H9 (cell line): Measurements from ENCODE around the gene HNRNPK. TPM values are rescaled to one million over a fixed set of nuclear protein-coding genes. Genes with fewer than 3 reads are reported as not detected.

Experiments used
- DNase-seq: peaks from one replicate; pipeline ENCODE4 v3.0.0-alpha.2; 2017
- H2AFZ ChIP-seq: one replicate; pipeline ENCODE4 v1.6.1; 2013; ENCODE audit warnings: mild to moderate bottlenecking, low read length, control low read depth, moderate library complexity
- H2AK5ac ChIP-seq: 2 replicates; pipeline ENCODE4 v1.6.1; 2013; ENCODE audit warnings: low read length, control low read depth, mixed read lengths; ENCODE audit not compliant: insufficient read length
- H2BK120ac ChIP-seq: one replicate; pipeline ENCODE4 v1.6.1; 2013; ENCODE audit warnings: low read depth, mild to moderate bottlenecking, low read length, control low read depth, inconsistent platforms; ENCODE audit not compliant: poor library complexity, severe bottlenecking
- H2BK12ac ChIP-seq: 2 replicates; pipeline ENCODE4 v1.6.1; 2013; ENCODE audit warnings: low read length, control low read depth, mixed read lengths, low read depth; ENCODE audit not compliant: insufficient read length
- H2BK15ac ChIP-seq: 2 replicates; pipeline ENCODE4 v1.6.1; 2013; ENCODE audit warnings: low read depth, low read length, control low read depth
- H2BK20ac ChIP-seq: one replicate; pipeline ENCODE4 v1.6.1; 2013; ENCODE audit warnings: low read depth, mild to moderate bottlenecking, low read length, control low read depth, inconsistent platforms; ENCODE audit not compliant: poor library complexity, severe bottlenecking
- H2BK5ac ChIP-seq: 2 replicates; pipeline ENCODE4 v1.6.1; 2013; ENCODE audit warnings: low read length, control low read depth, mixed read lengths; ENCODE audit not compliant: insufficient read length
- H3K14ac ChIP-seq: 2 replicates; pipeline ENCODE4 v1.6.1; 2013; ENCODE audit warnings: low read length, control low read depth; ENCODE audit not compliant: insufficient read depth
- H3K18ac ChIP-seq: 2 replicates; pipeline ENCODE4 v1.6.1; 2013; ENCODE audit warnings: low read depth, mild to moderate bottlenecking, mixed read lengths, low read length, control low read depth; ENCODE audit not compliant: insufficient read length
- H3K23ac ChIP-seq: 2 replicates; pipeline ENCODE4 v1.6.1; 2013; ENCODE audit warnings: low read length, control low read depth, mixed read lengths, low read depth; ENCODE audit not compliant: insufficient read length
- H3K23me2 ChIP-seq: 2 replicates; pipeline ENCODE4 v1.6.1; 2013; ENCODE audit warnings: low read depth, mild to moderate bottlenecking, mixed read lengths, low read length, control low read depth; ENCODE audit not compliant: insufficient read length, poor library complexity, severe bottlenecking
- H3K27ac ChIP-seq: 2 replicates; pipeline ENCODE4 v1.5.1; 2013; ENCODE audit warnings: low read length, control low read depth, mixed read lengths, low read depth; ENCODE audit not compliant: insufficient read length
- H3K27me3 ChIP-seq: 2 replicates; pipeline ENCODE4 v1.6.1; 2013; ENCODE audit warnings: low read length, control low read depth, inconsistent platforms; ENCODE audit not compliant: insufficient read depth
- H3K4ac ChIP-seq: 2 replicates; pipeline ENCODE4 v1.6.1; 2013; ENCODE audit warnings: low read depth, mild to moderate bottlenecking, control low read depth, inconsistent platforms, low read length, moderate library complexity
- H3K4me1 ChIP-seq: 2 replicates; pipeline ENCODE4 v1.6.1; 2013; ENCODE audit warnings: low read length, control low read depth, inconsistent platforms; ENCODE audit not compliant: insufficient read depth
- H3K4me2 ChIP-seq: 2 replicates; pipeline ENCODE4 v1.6.1; 2013; ENCODE audit warnings: low read length, control low read depth, mixed read lengths; ENCODE audit not compliant: insufficient read length, insufficient read depth
- H3K56ac ChIP-seq: 2 replicates; pipeline ENCODE4 v1.6.1; 2013; ENCODE audit warnings: low read depth, mild to moderate bottlenecking, mixed read lengths, low read length, control low read depth; ENCODE audit not compliant: insufficient read length
- H3K79me1 ChIP-seq: 2 replicates; pipeline ENCODE4 v1.6.1; 2013; ENCODE audit warnings: low read depth, mild to moderate bottlenecking, moderate library complexity, low read length, control low read depth, inconsistent platforms; ENCODE audit not compliant: insufficient read depth, poor library complexity, severe bottlenecking
- H3K79me2 ChIP-seq: 2 replicates; pipeline ENCODE4 v1.6.1; 2013; ENCODE audit warnings: low read length, control low read depth, inconsistent platforms; ENCODE audit not compliant: insufficient read depth
- H3K9ac ChIP-seq: 2 replicates; pipeline ENCODE4 v1.6.1; 2013; ENCODE audit warnings: low read length, control low read depth, mixed read lengths; ENCODE audit not compliant: insufficient read length; ENCODE audit errors: extremely low read depth
- H3K9me3 ChIP-seq: one replicate; pipeline ENCODE4 v1.6.1; 2013; ENCODE audit warnings: low read depth, low read length, inconsistent platforms; ENCODE audit not compliant: control insufficient read depth
- H3T11ph ChIP-seq: one replicate; pipeline ENCODE4 v1.6.1; 2013; ENCODE audit warnings: mild to moderate bottlenecking, low read length, control low read depth, inconsistent platforms
- H4K20me1 ChIP-seq: one replicate; pipeline ENCODE4 v1.6.1; 2013; ENCODE audit not compliant: control insufficient read depth, insufficient read length, insufficient read depth
- H4K5ac ChIP-seq: 2 replicates; pipeline ENCODE4 v1.6.1; 2013; ENCODE audit warnings: low read depth, mild to moderate bottlenecking, mixed read lengths, low read length, control low read depth; ENCODE audit not compliant: insufficient read length
- H4K8ac ChIP-seq: replicated peaks from 2 replicates; pipeline ENCODE4 v1.6.1; 2013; ENCODE audit warnings: low read length, control low read depth, mixed read lengths, low read depth; ENCODE audit not compliant: insufficient read length
- H4K91ac ChIP-seq: 2 replicates; pipeline ENCODE4 v1.6.1; 2013; ENCODE audit warnings: low read depth, mild to moderate bottlenecking, moderate library complexity, mixed read lengths, low read length, control low read depth; ENCODE audit not compliant: insufficient read length
- H3K27ac Mint-ChIP-seq, 3 experiments: 2 replicates in 2 of 3; 3 replicates in 1 of 3; pipeline ENCODE4 v1.8.0; 2020 to 2021; ENCODE audit warnings: mixed read lengths in 3 of 3, mild to moderate bottlenecking in 1 of 3, moderate library complexity in 1 of 3
- H3K27me3 Mint-ChIP-seq: 2 replicates; pipeline ENCODE4 v1.8.0; 2021; ENCODE audit warnings: low read depth, mild to moderate bottlenecking, moderate library complexity, mixed read lengths
- H3K36me3 Mint-ChIP-seq, 3 experiments: 2 replicates in 2 of 3; 3 replicates in 1 of 3; pipeline ENCODE4 v1.8.0; 2020 to 2021; ENCODE audit warnings: low read depth in 3 of 3, mixed read lengths in 3 of 3; ENCODE audit not compliant: insufficient read depth in 1 of 3
- H3K4me1 Mint-ChIP-seq, 2 experiments: 2 replicates each; pipeline ENCODE4 v1.8.0; 2020; ENCODE audit warnings: mixed read lengths in 2 of 2
- H3K4me3 Mint-ChIP-seq, 2 experiments: 2 replicates in 1 of 2; 3 replicates in 1 of 2; pipeline ENCODE4 v1.8.0; 2020 to 2021; ENCODE audit warnings: mild to moderate bottlenecking in 2 of 2, mixed read lengths in 2 of 2, moderate library complexity in 1 of 2
- H3K9me3 Mint-ChIP-seq, 2 experiments: 2 replicates in 1 of 2; 3 replicates in 1 of 2; pipeline ENCODE4 v1.8.0; 2020; ENCODE audit warnings: mild to moderate bottlenecking in 2 of 2, mixed read lengths in 2 of 2, moderate library complexity in 1 of 2
- CTCF ChIP-seq: fragments of 200-600 bp; sonication (generic); conservative IDR thresholded peaks from 3 replicates; pipeline ENCODE4 v1.8.0; 2021; ENCODE audit warnings: antibody characterized with exemption, mild to moderate bottlenecking
- WGBS: extraction: QIAGEN DNeasy Blood & Tissue Kit; methylation state at CpG from one replicate; pipeline ENCODE4 v1.1.7; 2013; ENCODE audit warnings: missing lambda C conversion rate, low lambda C conversion rate, mixed read lengths; ENCODE audit not compliant: insufficient read length; ENCODE audit errors: extremely low coverage; 5-methylcytosine and 5-hydroxymethylcytosine counted together
- total RNA-seq: library from RNA; stranded (reverse); gene quantifications from 2 replicates; pipeline ENCODE4 v1.2.1, GENCODE V29; 2021

HNRNPK gene
- total RNA-seq, 1 experiment from 2014 or later: 790 TPM

GRCh38 chr9:84007662-84008061 lies 27.6 kb upstream of the HNRNPK start:
- H3K9me3 ChIP-seq: no peaks in the 10 kb centered on the region
- no peaks in the 10 kb centered on the region for H3K27me3 ChIP-seq
- no peak overlapping the region for H4K8ac ChIP-seq
- no peak overlapping the region for H3K27ac Mint-ChIP-seq
- peaks cover 0 to 7% (median 0%) of the 10 kb centered on the region in 3 experiments; a peak in 3 of 7 replicates for H3K36me3 Mint-ChIP-seq
- whole genome bisulfite sequencing: no CpG with 5 or more reads among the region's 2 CpGs
- no peak overlapping the region for H3K9ac ChIP-seq
- no peak for DNase-seq
- no peaks in the 10 kb centered on the region for H3K79me2 ChIP-seq
- H3K4ac ChIP-seq: no peak overlapping the region
- H2BK20ac ChIP-seq: no peak overlapping the region
- no peaks in the 10 kb centered on the region for H3K23me2 ChIP-seq
- H4K5ac ChIP-seq: no peak overlapping the region
- H3K14ac ChIP-seq: no peak overlapping the region
- H3K4me1 Mint-ChIP-seq: no peaks in the 10 kb centered on the region
- no peak overlapping the region for H3T11ph ChIP-seq
- no peak overlapping the region for H3K27ac ChIP-seq
- no peak overlapping the region for H2BK15ac ChIP-seq
- H3K4me3 Mint-ChIP-seq: no peak overlapping the region
- H4K20me1 ChIP-seq: no peaks in the 10 kb centered on the region
- H2BK12ac ChIP-seq: no peak overlapping the region
- H2BK5ac ChIP-seq: no peak overlapping the region
- no peak overlapping the region for H3K23ac ChIP-seq
- H3K4me1 ChIP-seq: no peaks in the 10 kb centered on the region
- H3K18ac ChIP-seq: no peak overlapping the region
- no peaks in the 10 kb centered on the region; a peak in 1 of 5 replicates for H3K9me3 Mint-ChIP-seq
- H3K79me1 ChIP-seq: no peaks in the 10 kb centered on the region
- no peak overlapping the region for H2AFZ ChIP-seq
- no peak overlapping the region for H3K56ac ChIP-seq
- no peak overlapping the region for H2AK5ac ChIP-seq
- no peak overlapping the region for H3K4me2 ChIP-seq
- TF ChIP-seq CTCF: no peak
- no peak overlapping the region for H4K91ac ChIP-seq
- H2BK120ac ChIP-seq: no peak overlapping the region
- no peaks in the 10 kb centered on the region for H3K27me3 Mint-ChIP-seq
